Muscle layer of duodenum (tissue), 2 donors: ENCODE measurements around the gene HSP90AA1.
"Not testable (repeated sequence)": the region's sequence is repeated elsewhere in the genome, so short reads cannot be mapped to it uniquely, and the experiment has no call there.

Experiments
- H3K27ac ChIP-seq: one replicate; pipeline ENCODE4 v1.7.0; 2013; ENCODE audit warnings: mild to moderate bottlenecking, low read length
- H3K27me3 ChIP-seq: one replicate; pipeline ENCODE4 v1.7.0; 2013; ENCODE audit warnings: low read depth, mild to moderate bottlenecking, control low read depth, low read length
- H3K36me3 ChIP-seq, 2 donors: one replicate each; pipeline ENCODE4 v1.7.0; 2013; ENCODE audit warnings: low read length in 2 of 2, control low read depth in 1 of 2, mild to moderate bottlenecking in 1 of 2; ENCODE audit not compliant: insufficient read depth in 2 of 2, control insufficient read depth in 1 of 2
- H3K4me1 ChIP-seq, 2 donors: one replicate each; pipeline ENCODE4 v1.7.0; 2013; ENCODE audit warnings: low read length in 2 of 2, mild to moderate bottlenecking in 2 of 2, control low read depth in 1 of 2, moderate library complexity in 1 of 2; ENCODE audit not compliant: insufficient read depth in 2 of 2, control insufficient read depth in 1 of 2
- H3K4me3 ChIP-seq, 2 donors: one replicate each; pipeline ENCODE4 v1.7.0; 2013; ENCODE audit warnings: low read length in 2 of 2, low read depth in 1 of 2, mild to moderate bottlenecking in 1 of 2
- H3K9me3 ChIP-seq, 2 donors: one replicate each; pipeline ENCODE4 v1.7.0; 2013; ENCODE audit warnings: low read length in 2 of 2, control low read depth in 1 of 2, mild to moderate bottlenecking in 1 of 2; ENCODE audit not compliant: control insufficient read depth in 1 of 2
- donor health status: healthy.

HSP90AA1 gene

GRCh38 chr14:102081231-102082080, 5.4 kb downstream of the HSP90AA1 start:
- no peak overlapping the region for H3K4me3 ChIP-seq
- H3K27ac ChIP-seq, result no peak overlapping the region
- H3K9me3 ChIP-seq, result no peaks in the 10 kb centered on the region
- no peaks in the 10 kb centered on the region for H3K27me3 ChIP-seq
- peaks cover 57 to 69% of the 10 kb centered on the region in 2 donors for H3K36me3 ChIP-seq
- H3K4me1 ChIP-seq, result peaks cover 14 to 24% of the 10 kb centered on the region in 2 donors

GRCh38 chr14:102080183-102081080, 6.4 kb downstream of the HSP90AA1 start:
- Histone ChIP-seq H3K27ac (no peak overlapping the region), H3K4me1 (peaks cover 12 to 21% of the 10 kb centered on the region in 2 donors), H3K27me3 (no peaks in the 10 kb centered on the region), H3K4me3 (no peak overlapping the region), H3K9me3 (no peaks in the 10 kb centered on the region), H3K36me3 (peaks cover 55 to 66% of the 10 kb centered on the region in 2 donors)

GRCh38 chr14:102079700-102079979, 7.2 kb downstream of the HSP90AA1 start:
- Histone ChIP-seq H3K27me3 (no peaks in the 10 kb centered on the region), H3K27ac (no peak overlapping the region), H3K4me1 (peaks cover 5 to 13% of the 10 kb centered on the region in 2 donors), H3K4me3 (no peak overlapping the region), H3K9me3 (no peaks in the 10 kb centered on the region), H3K36me3 (peaks cover 47 to 58% of the 10 kb centered on the region in 2 donors)

GRCh38 chr14:102078831-102079699, 7.8 kb downstream of the HSP90AA1 start:
- no peaks in the 10 kb centered on the region for H3K9me3 ChIP-seq
- peaks cover 0 to 7% of the 10 kb centered on the region in 2 donors for H3K4me1 ChIP-seq
- peaks cover 42 to 52% of the 10 kb centered on the region in 2 donors for H3K36me3 ChIP-seq
- H3K4me3 ChIP-seq, result no peak overlapping the region
- H3K27me3 ChIP-seq, result no peaks in the 10 kb centered on the region
- no peak overlapping the region for H3K27ac ChIP-seq

GRCh38 chr14:102078361-102078791, 8.5 kb downstream of the HSP90AA1 start:
- H3K36me3 ChIP-seq, result peaks cover 35 to 46% of the 10 kb centered on the region in 2 donors
- not testable (repeated sequence) for H3K4me3 ChIP-seq, H3K9me3 ChIP-seq, H3K4me1 ChIP-seq, H3K27me3 ChIP-seq, H3K27ac ChIP-seq

- Histone ChIP-seq H3K27ac (no peak overlapping the region), H3K27me3 (no peaks in the 10 kb centered on the region), H3K9me3 (no peaks in the 10 kb centered on the region), H3K4me1 (peaks cover 0 to 3% of the 10 kb centered on the region in 2 donors), H3K36me3 (peaks cover 25 to 35% of the 10 kb centered on the region in 2 donors), H3K4me3 (no peak overlapping the region)
Observed at GRCh38 chr14:102077382-102077709, 9.5 kb downstream of the HSP90AA1 start.

- Histone ChIP-seq H3K4me1 (no peaks in the 10 kb centered on the region), H3K27me3 (no peaks in the 10 kb centered on the region), H3K4me3 (no peak overlapping the region), H3K27ac (no peak overlapping the region), H3K36me3 (peaks cover 8 to 13% of the 10 kb centered on the region in 2 donors), H3K9me3 (no peaks in the 10 kb centered on the region)
Observed at GRCh38 chr14:102075155-102075554, 11.7 kb downstream of the HSP90AA1 start.

- no peaks in the 10 kb centered on the region for H3K4me1 ChIP-seq
- H3K9me3 ChIP-seq, result no peaks in the 10 kb centered on the region
- no peaks in the 10 kb centered on the region for H3K27me3 ChIP-seq
- H3K4me3 ChIP-seq, result no peak overlapping the region
- H3K36me3 ChIP-seq, result peaks cover 2 to 7% of the 10 kb centered on the region in 2 donors
- H3K27ac ChIP-seq, result no peak overlapping the region
Observed at GRCh38 chr14:102074415-102074964, 12.4 kb downstream of the HSP90AA1 start.

GRCh38 chr14:102071283-102071998, 15.4 kb downstream of the HSP90AA1 start:
- no peaks in the 10 kb centered on the region for H3K36me3 ChIP-seq
- peak overlapping the region; percentile 69 for H3K27ac ChIP-seq
- H3K4me1 ChIP-seq, result no peaks in the 10 kb centered on the region
- H3K4me3 ChIP-seq, result no peak overlapping the region
- no peaks in the 10 kb centered on the region for H3K27me3 ChIP-seq
- no peaks in the 10 kb centered on the region for H3K9me3 ChIP-seq

GRCh38 chr14:102066041-102066451, 20.8 kb downstream of the HSP90AA1 start:
- Histone ChIP-seq H3K27me3 (no peaks in the 10 kb centered on the region), H3K27ac (no peak overlapping the region), H3K4me3 (no peak overlapping the region), H3K9me3 (no peaks in the 10 kb centered on the region), H3K4me1 (peaks cover 0 to 4% of the 10 kb centered on the region in 2 donors), H3K36me3 (no peaks in the 10 kb centered on the region)
